HFF-Myc (cell line): ENCODE results near the gene ANO7.

Source experiments
- DNase-seq: peaks from one replicate; pipeline ENCODE4 v3.0.0-alpha.2; 2011; ENCODE audit warnings: low read depth; ENCODE audit errors: extremely low read depth
- H3K4me3 ChIP-seq: replicated peaks from 2 replicates; pipeline ENCODE4 v1.5.1; 2011; ENCODE audit warnings: low read depth, mild to moderate bottlenecking, control low read depth, low read length
- CTCF ChIP-seq: IDR thresholded peaks from 2 replicates; pipeline ENCODE4 v1.5.1; 2012; ENCODE audit warnings: mild to moderate bottlenecking, low read depth, low read length, control low read depth; ENCODE audit errors: missing control alignments

Gene ANO7

GRCh38 chr2:241150660-241151530 is 37.6 kb upstream of the ANO7 start:
- no peak for TF ChIP-seq CTCF
- no peak for DNase-seq
- H3K4me3 ChIP-seq = peak overlapping the region; percentile 87

GRCh38 chr2:241151934-241152660 is 36.4 kb upstream of the ANO7 start:
- no peak for TF ChIP-seq CTCF
- no peak overlapping the region for H3K4me3 ChIP-seq
- no peak for DNase-seq

GRCh38 chr2:241153616-241154015 is 34.9 kb upstream of the ANO7 start:
- no peak for TF ChIP-seq CTCF
- no peak overlapping the region for H3K4me3 ChIP-seq
- no peak for DNase-seq

- DNase-seq = no peak
- no peak overlapping the region for H3K4me3 ChIP-seq
- TF ChIP-seq CTCF = no peak
Measured at GRCh38 chr2:241154915-241155314, 33.6 kb upstream of the ANO7 start.

GRCh38 chr2:241155936-241156335 is 32.5 kb upstream of the ANO7 start:
- H3K4me3 ChIP-seq = no peak overlapping the region
- DNase-seq = no peak
- TF ChIP-seq CTCF = no peak

GRCh38 chr2:241156971-241157441 is 31.5 kb upstream of the ANO7 start:
- TF ChIP-seq CTCF = no peak
- DNase-seq = no peak
- H3K4me3 ChIP-seq = no peak overlapping the region
